ENCODE measurements around the gene EXOC4. TPM values are rescaled to one million over a fixed set of nuclear protein-coding genes. Genes with fewer than 3 reads are reported as not detected.

EXOC4 gene
- total RNA-seq, 1 experiment from 2014 or later: 71.0 TPM

GRCh38 chr7:134045716-134046115 is 792.8 kb downstream of the EXOC4 start:
- no TSS peak for BruUV-seq (replicated peaks)
- no peak overlapping the region for H3K27ac ChIP-seq (ENCODE audit: low read length)
- ChIA-PET CTCF (no interaction called here), POLR2A (no interaction called here)
- H3K27me3 ChIP-seq (ENCODE audit: control insufficient read depth, insufficient read depth, low read length): no peaks in the 10 kb centered on the region
- H3K4me1 ChIP-seq (ENCODE audit: control insufficient read depth, insufficient read depth, low read length): no peaks in the 10 kb centered on the region
- no peak for TF ChIP-seq POLR2AphosphoS5 (IDR thresholded peaks at IDR 0.05; ENCODE audit: low read depth, low read length)
- no peak for TF ChIP-seq TCF7L2 (IDR thresholded peaks at IDR 0.05; ENCODE audit: low read depth, low read length)
- no peak for TF ChIP-seq CTCF (IDR thresholded peaks at IDR 0.05)
- no peak for TF ChIP-seq REST (IDR thresholded peaks at IDR 0.05; ENCODE audit: insufficient read depth in 1 of 2, low read depth in 2 of 2, low read length in 1 of 2)
- no peak for TF ChIP-seq SIN3A (IDR thresholded peaks at IDR 0.05; ENCODE audit: borderline replicate concordance, insufficient read depth, low read depth, low read length)
- intact Hi-C loops (cut with micrococcal nuclease; ENCODE audit: unreplicated experiment) (no loop called here), in situ Hi-C loops (cut with HindIII; ENCODE audit: low pct_unique_long_range_greater_than_20kb, low sequenced_read_pairs) (no loop called here)
- no peak for DNase-seq (ENCODE audit: low read depth, low spot score)
- no peaks in the 10 kb centered on the region for H3K9me3 ChIP-seq (ENCODE audit: control insufficient read depth, insufficient read depth, low read depth, low read length)
- ATAC-seq: no peak
- H3K4me3 ChIP-seq (ENCODE audit: low read depth in 2 of 2, low read length in 2 of 2): no peak overlapping the region
- H3K36me3 ChIP-seq (ENCODE audit: control insufficient read depth, insufficient read depth, low read length): no peaks in the 10 kb centered on the region

GRCh38 chr7:134046594-134047128 is 793.8 kb downstream of the EXOC4 start:
- intact Hi-C loops (cut with micrococcal nuclease; ENCODE audit: unreplicated experiment): no loop called here
- BruUV-seq (replicated peaks): no TSS peak
- ATAC-seq: no peak

More at GRCh38 chr7:134046594-134047128, 793.8 kb downstream of the EXOC4 start:
- H3K27ac ChIP-seq (ENCODE audit: low read length): no peak overlapping the region
- no peaks in the 10 kb centered on the region for H3K9me3 ChIP-seq (ENCODE audit: control insufficient read depth, insufficient read depth, low read depth, low read length)
- in situ Hi-C loops (cut with HindIII; ENCODE audit: low pct_unique_long_range_greater_than_20kb, low sequenced_read_pairs): no loop called here
- H3K4me1 ChIP-seq (ENCODE audit: control insufficient read depth, insufficient read depth, low read length): no peaks in the 10 kb centered on the region
- H3K36me3 ChIP-seq (ENCODE audit: control insufficient read depth, insufficient read depth, low read length): no peaks in the 10 kb centered on the region
- ChIA-PET CTCF (no interaction called here), POLR2A (no interaction called here)
- no peak for DNase-seq (ENCODE audit: low read depth, low spot score)
- TF ChIP-seq SIN3A (IDR thresholded peaks at IDR 0.05; ENCODE audit: borderline replicate concordance, insufficient read depth, low read depth, low read length): no peak
- TF ChIP-seq TCF7L2 (IDR thresholded peaks at IDR 0.05; ENCODE audit: low read depth, low read length): no peak
- no peak for TF ChIP-seq CTCF (IDR thresholded peaks at IDR 0.05)
- no peak overlapping the region for H3K4me3 ChIP-seq (ENCODE audit: low read depth in 2 of 2, low read length in 2 of 2)
- H3K27me3 ChIP-seq (ENCODE audit: control insufficient read depth, insufficient read depth, low read length): no peaks in the 10 kb centered on the region

Data from Panc1 (cell line).